Stomach (tissue), 9 donors: ENCODE results near the gene MDFI. TPM values are rescaled to one million over a fixed set of nuclear protein-coding genes. Genes with fewer than 3 reads are reported as not detected.

Experiments
- DNase-seq, 2 donors: peaks; one replicate each; pipeline versions ENCODE4 v3.0.0 to v3.0.0-alpha.2; 2013 to 2019
- H3K27ac ChIP-seq, 5 donors: fragments of 200-600 bp in 4 of 5; sonication (generic) in 4 of 5; one replicate each; pipeline ENCODE4 v1.5.1; 2013 to 2019; ENCODE audit warnings: mild to moderate bottlenecking in 1 of 5, moderate library complexity in 1 of 5
- H3K27me3 ChIP-seq, 3 donors: fragments of 200-600 bp; sonication (generic); one replicate each; pipeline ENCODE4 v1.5.1; 2017 to 2019; ENCODE audit warnings: mixed run types in 1 of 3
- H3K36me3 ChIP-seq, 4 donors: fragments of 200-600 bp; sonication (generic); 1 replicate in 3 of 4; 2 replicates in 1 of 4; pipeline ENCODE4 v1.5.1; 2016 to 2019
- H3K4me1 ChIP-seq, 4 donors: fragments of 200-600 bp; sonication (generic); one replicate each; pipeline ENCODE4 v1.5.1; 2016 to 2019
- H3K4me3 ChIP-seq, 4 donors: fragments of 200-600 bp; sonication (generic) in 3 of 4; one replicate each; pipeline ENCODE4 v1.5.1; 2016 to 2019; ENCODE audit warnings: mild to moderate bottlenecking in 1 of 4
- H3K9me3 ChIP-seq, 4 donors: fragments of 200-600 bp; sonication (generic); one replicate each; pipeline ENCODE4 v1.5.1; 2016 to 2019
- CTCF ChIP-seq, 7 experiments: fragments of 450-650 bp in 4 of 7; fragments of 200-600 bp in 3 of 7; sonication (generic) in 3 of 7; IDR thresholded peaks; one replicate each; pipeline ENCODE4 v1.5.1; 2016 to 2019; ENCODE audit warnings: antibody characterized with exemption in 7 of 7, control low read depth in 2 of 7, mild to moderate bottlenecking in 1 of 7
- EP300 ChIP-seq: sonication (generic); formaldehyde crosslinking; IDR thresholded peaks from one replicate; pipeline ENCODE4 v1.6.1; 2017; ENCODE audit warnings: antibody characterized with exemption
- POLR2A ChIP-seq, 4 donors: fragments of 450-650 bp; IDR thresholded peaks; one replicate each; pipeline ENCODE4 v1.6.1; 2016; ENCODE audit warnings: antibody characterized with exemption in 4 of 4, control low read depth in 2 of 4, mild to moderate bottlenecking in 1 of 4, moderate library complexity in 1 of 4
- POLR2AphosphoS5 ChIP-seq, 3 donors: sonication (generic); formaldehyde crosslinking; IDR thresholded peaks; one replicate each; pipeline ENCODE4 v1.6.1; 2016; ENCODE audit warnings: antibody characterized with exemption in 3 of 3
- WGBS, 5 donors: extraction: QIAGEN DNeasy Blood & Tissue Kit in 3 of 5; methylation state at CpG; one replicate each; pipeline versions ENCODE4 v1.1.5 to v1.1.7; 2013 to 2018; 5-methylcytosine and 5-hydroxymethylcytosine counted together
- intact Hi-C: fragments of 100-400 bp; cut with DNase I; formaldehyde crosslinking; loops from one replicate; pipeline ENCODE4 v1.15.1; 2023; ENCODE audit warnings: low total_unique reads
- polyA plus RNA-seq, 3 donors: library from polyadenylated mRNA; stranded (reverse); fragments of 200-250 nt; gene quantifications; one replicate each; pipeline ENCODE4 v1.2.3, GENCODE V29; 2013
- total RNA-seq, 5 donors: library from RNA; depleted of rRNA; stranded (reverse); fragments of >200 nt; gene quantifications; one replicate each; pipeline versions ENCODE4 v1.1.0 to v1.2.3, GENCODE V29; 2014 to 2016
- donor health status: healthy with polysubstance abuse.
- donor health status: Bipolar disorder and iron deficiency.
- donor health status: healthy.

The MDFI gene
- total and polyA plus RNA-seq, 8 donors, result 3.7 to 17.2 (median 8.3) TPM; not detected in 1

GRCh38 chr6:41699063-41699462 is 60.8 kb downstream of the MDFI start:
- TF ChIP-seq POLR2A (IDR thresholded peaks at IDR 0.05), result no peak
- TF ChIP-seq EP300, result no peak
- no peak for TF ChIP-seq CTCF (IDR thresholded peaks at IDR 0.05)
- no peak for TF ChIP-seq POLR2AphosphoS5 (IDR thresholded peaks at IDR 0.05)
- peaks cover 4 to 18% (median 9%) of the 10 kb centered on the region in 4 donors for H3K4me1 ChIP-seq
- H3K27ac ChIP-seq, result peak overlapping the region in 1 of 5 donors; percentile 42
- H3K4me3 ChIP-seq, result no peak overlapping the region
- intact Hi-C loops, result loop anchor here (5.0 kb wide), 1 partner anchor 73 kb away; no protein-coding TSS in a partner anchor
- no peaks in the 10 kb centered on the region for H3K9me3 ChIP-seq
- no peak for DNase-seq
- 71 to 95% (median 84%) methylated on average over 2 of the region's 2 CpGs for WGBS, 5 donors
- H3K36me3 ChIP-seq, result peaks cover 6 to 12% (median 10%) of the 10 kb centered on the region in 4 donors
- no peaks in the 10 kb centered on the region for H3K27me3 ChIP-seq

- intact Hi-C loops, result no loop called here
- no peak overlapping the region for H3K4me3 ChIP-seq
- H3K9me3 ChIP-seq, result no peaks in the 10 kb centered on the region
- WGBS, 5 donors, result 81 to 89% (median 88%) methylated on average over 19 to 20 of the region's 20 CpGs
- TF ChIP-seq EP300, result no peak
- no peak for TF ChIP-seq POLR2AphosphoS5 (IDR thresholded peaks at IDR 0.05)
- TF ChIP-seq POLR2A (IDR thresholded peaks at IDR 0.05), result no peak
- TF ChIP-seq CTCF (IDR thresholded peaks at IDR 0.05), result no peak
- no peak overlapping the region for H3K27ac ChIP-seq
- H3K4me1 ChIP-seq, result peaks cover 20 to 34% (median 23%) of the 10 kb centered on the region in 4 donors
- no peaks in the 10 kb centered on the region for H3K27me3 ChIP-seq
- H3K36me3 ChIP-seq, result peaks cover 6 to 12% (median 10%) of the 10 kb centered on the region in 4 donors
- no peak for DNase-seq
Observed at GRCh38 chr6:41700463-41701347, 62.4 kb downstream of the MDFI start.

GRCh38 chr6:41702089-41702745 is 63.9 kb downstream of the MDFI start:
- Histone ChIP-seq H3K27me3 (no peaks in the 10 kb centered on the region), H3K36me3 (peaks cover 6 to 12% (median 10%) of the 10 kb centered on the region in 4 donors), H3K4me3 (no peak overlapping the region), H3K9me3 (no peaks in the 10 kb centered on the region), H3K4me1 (peaks cover 30 to 49% (median 38%) of the 10 kb centered on the region in 4 donors), H3K27ac (no peak overlapping the region)
- TF ChIP-seq EP300 (no peak), POLR2AphosphoS5 (IDR thresholded peaks at IDR 0.05) (no peak), CTCF (IDR thresholded peaks at IDR 0.05) (no peak), POLR2A (IDR thresholded peaks at IDR 0.05) (no peak)
- DNase-seq, result no peak
- intact Hi-C loops, result no loop called here
- 93 to 98% (median 97%) methylated on average over 8 to 10 of the region's 10 CpGs for WGBS, 5 donors

GRCh38 chr6:41702771-41703494 is 64.7 kb downstream of the MDFI start:
- intact Hi-C loops, result no loop called here
- Histone ChIP-seq H3K27me3 (no peaks in the 10 kb centered on the region), H3K36me3 (peaks cover 6 to 12% (median 9%) of the 10 kb centered on the region in 4 donors), H3K4me3 (no peak overlapping the region), H3K27ac (no peak overlapping the region), H3K9me3 (no peaks in the 10 kb centered on the region), H3K4me1 (peaks cover 30 to 56% (median 45%) of the 10 kb centered on the region in 4 donors)
- WGBS, 5 donors, result 79 to 93% (median 89%) methylated on average over 11 to 14 of the region's 14 CpGs
- TF ChIP-seq POLR2AphosphoS5 (IDR thresholded peaks at IDR 0.05) (no peak), EP300 (no peak), POLR2A (IDR thresholded peaks at IDR 0.05) (no peak), CTCF (IDR thresholded peaks at IDR 0.05) (no peak)
- no peak for DNase-seq
